Ramos (cell line): ENCODE data around the gene LINGO1.

Experiments
- in situ Hi-C: fragments of 300-500 bp; cut with MboI; formaldehyde crosslinking; loops from one replicate; pipeline ENCODE4 v1.14.3; 2022; ENCODE audit warnings: low sequenced_read_pairs; ENCODE audit not compliant: unreplicated experiment

The LINGO1 gene

DNA sequence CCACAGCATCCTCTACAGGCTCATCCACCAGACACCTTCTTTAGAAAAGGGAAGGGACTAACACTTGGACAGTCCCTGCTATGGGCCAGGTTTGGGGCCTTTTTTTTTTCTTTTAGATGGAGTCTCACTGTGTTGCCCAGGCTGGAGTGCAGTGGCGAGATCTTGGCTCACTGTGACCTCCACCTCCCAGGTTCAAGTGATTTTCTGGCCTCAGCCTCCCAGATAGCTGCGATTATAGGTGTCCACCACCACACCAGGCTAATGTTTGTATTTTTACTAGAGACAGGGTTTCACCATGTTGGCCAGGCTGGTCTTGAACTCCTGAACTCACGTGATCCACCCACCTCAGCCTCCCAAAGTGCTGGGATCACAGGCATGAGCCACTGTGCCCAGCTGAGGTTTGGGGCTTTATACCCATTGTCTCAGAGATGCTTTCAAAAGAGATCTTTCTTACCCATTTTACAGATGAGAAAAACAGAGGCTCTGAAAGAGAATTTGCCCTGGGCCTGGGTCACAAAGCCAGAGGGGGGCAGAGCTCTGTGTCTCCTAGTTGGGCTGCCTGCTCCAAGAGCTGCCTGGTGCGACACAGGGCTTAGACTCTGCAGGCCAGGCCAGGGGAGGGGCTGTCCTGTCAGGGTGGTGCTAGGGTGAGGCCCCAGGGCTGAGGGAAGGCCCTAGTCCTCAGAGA, 11.6 kb downstream of the LINGO1 start:
- in situ Hi-C loops: no loop called here

DNA sequence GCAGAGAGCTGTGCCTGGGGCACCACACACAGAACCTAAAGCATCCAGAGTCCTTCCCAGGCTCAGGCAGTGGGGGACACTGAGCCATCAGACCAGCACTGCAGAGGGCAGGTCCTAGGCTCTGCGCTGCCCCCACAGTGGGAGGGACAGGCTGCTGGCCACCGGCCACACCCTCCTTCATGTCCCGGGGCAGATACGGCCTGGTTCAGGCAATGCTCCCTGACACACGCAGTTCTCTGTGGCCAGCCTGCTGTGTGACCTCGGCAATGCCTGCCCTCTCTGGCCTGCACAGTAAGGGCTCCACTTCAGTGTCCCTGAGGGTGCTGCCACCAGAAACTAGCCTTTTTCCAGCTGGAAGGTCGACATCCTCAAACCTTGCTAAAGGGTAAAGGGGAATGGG, 12.4 kb downstream of the LINGO1 start:
- in situ Hi-C loops: no loop called here

DNA sequence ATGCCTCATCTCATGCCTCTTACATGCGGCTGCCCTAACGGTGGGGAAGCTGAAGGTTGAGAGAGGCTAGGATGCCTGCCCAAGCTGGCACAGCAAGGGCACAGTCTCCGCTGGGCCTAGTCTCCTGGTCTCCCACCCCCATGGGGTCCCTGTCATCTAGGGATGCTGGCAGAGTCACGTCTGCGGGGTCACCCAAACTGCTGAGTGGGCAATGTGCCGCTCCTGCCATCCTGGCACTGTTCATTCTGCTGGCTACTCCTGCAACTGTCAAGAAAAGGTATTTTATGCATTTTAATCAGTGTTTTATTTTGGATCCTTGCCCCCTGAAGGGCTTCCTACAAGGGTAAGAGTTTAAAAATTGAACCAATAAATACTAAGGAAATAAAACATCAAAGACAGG, 12.8 kb downstream of the LINGO1 start:
- in situ Hi-C loops: no loop called here

DNA sequence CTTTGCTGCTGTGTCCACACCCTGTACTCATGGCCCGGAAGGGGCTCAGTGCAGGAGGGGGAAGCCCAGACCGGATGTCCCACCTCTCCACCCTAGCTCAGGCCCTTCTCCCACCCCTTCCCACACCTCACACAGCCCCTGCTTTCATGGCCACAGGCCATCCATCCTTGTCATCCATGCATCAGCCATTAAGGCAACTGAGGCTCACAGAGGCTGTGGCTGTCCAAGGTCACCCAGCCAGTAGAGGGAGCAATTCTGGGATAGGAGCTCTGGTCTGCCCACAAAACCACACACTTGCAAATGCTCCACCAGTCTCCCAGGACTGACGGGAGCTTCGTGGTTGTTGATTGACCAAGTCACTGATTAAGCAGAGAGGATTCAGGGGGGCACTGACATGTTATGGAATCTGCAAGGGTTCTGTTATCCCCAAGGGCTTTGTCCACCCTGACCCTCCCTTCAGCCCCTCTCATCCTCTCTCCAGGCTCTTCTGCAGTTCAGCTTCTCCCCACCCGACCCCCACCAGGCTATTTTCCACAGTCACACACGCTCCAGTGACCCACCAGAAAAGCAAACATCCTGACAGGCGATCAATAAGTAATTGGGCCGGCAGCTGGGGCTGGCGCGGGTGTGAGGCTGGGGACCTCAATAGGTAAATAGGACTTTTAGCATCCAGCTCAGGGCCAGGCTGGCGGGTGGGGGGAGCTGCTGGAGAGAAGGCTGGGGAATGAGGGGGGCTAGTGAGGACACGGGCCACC, 15.1 kb downstream of the LINGO1 start:
- in situ Hi-C loops: no loop called here

DNA sequence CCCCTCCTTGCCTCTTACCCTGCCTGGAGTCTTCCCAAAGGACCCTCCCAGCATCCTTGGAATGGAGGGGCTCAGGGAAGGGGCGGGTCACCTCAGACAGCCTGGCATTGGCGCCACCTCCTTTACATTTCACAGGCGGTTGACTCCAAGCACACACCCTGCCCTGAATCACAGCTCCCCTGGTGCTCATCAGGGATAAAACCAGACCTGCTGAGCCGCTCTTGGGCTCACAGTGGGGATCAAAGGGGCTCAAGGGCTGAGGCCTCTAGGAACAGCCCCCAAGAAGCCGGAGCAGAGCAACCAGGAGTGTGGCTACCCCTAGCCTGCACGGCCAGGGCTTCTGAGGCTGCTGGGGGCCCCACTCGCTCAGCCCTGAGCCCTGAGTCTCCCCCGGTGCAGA, 16.6 kb downstream of the LINGO1 start:
- in situ Hi-C loops: no loop called here

GRCh38 chr15:77615472-77615871, 17.2 kb downstream of the LINGO1 start:
- in situ Hi-C loops: no loop called here

DNA sequence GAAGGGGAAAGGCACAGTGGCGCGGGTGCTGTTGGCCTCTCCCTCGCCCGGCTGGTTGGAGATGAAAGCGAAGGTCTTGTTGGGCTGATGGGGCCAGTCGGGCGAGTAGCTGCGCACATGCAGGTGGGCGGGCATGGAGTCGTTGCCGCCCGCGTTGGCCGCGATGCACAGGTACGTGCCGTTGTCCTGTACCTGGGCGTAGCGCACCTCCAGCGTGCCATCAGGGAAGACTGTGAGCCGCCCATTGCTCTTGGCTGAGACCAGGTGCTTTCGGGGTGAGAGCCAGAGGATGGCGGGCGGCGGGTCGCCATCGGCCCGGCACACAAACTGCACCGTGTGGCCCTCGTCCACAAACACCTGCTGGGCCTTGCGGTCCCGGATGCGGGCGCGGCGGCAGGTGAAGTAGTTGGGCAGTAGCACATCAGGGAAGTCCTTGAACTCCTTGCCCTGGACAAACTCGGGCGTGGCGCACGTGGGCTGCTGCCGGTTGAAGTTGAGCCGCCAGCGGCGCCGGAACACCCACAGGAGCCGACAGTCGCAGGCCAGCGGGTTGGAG, 18.4 kb downstream of the LINGO1 start:
- in situ Hi-C loops: no loop called here

GRCh38 chr15:77613814-77614213, 18.9 kb downstream of the LINGO1 start:
- in situ Hi-C loops: no loop called here

DNA sequence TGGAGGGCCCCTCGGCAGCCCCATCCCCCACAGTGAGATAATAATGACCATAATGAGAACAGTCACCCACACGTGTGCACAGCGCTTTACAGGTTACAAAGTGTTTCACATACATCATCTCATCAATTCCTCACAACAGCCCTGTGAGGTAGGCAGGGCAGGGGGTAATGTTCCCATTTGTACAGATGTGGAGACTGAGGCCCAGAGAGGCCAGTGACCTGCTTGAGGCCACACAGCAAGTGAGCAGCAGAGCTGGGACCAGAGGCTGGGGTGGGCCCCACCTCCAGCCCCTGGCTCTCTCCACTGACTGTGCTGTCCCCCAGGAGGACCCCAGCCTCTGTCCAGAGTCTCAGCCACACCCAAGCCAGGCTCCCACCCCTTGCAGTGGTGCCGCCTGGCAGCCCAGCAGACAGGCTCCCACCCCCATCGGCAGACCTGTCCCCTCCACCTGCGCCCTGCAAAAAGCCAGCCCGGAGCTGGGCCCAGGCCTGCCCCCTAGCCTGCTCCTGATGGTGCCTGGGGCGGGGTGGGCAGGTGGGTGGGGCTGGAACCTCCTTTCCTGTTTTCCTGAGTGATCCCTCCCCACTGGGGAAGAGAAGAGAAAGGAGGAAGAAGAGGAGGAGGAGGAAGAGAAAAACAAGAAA, 19.6 kb downstream of the LINGO1 start:
- in situ Hi-C loops: no loop called here

DNA sequence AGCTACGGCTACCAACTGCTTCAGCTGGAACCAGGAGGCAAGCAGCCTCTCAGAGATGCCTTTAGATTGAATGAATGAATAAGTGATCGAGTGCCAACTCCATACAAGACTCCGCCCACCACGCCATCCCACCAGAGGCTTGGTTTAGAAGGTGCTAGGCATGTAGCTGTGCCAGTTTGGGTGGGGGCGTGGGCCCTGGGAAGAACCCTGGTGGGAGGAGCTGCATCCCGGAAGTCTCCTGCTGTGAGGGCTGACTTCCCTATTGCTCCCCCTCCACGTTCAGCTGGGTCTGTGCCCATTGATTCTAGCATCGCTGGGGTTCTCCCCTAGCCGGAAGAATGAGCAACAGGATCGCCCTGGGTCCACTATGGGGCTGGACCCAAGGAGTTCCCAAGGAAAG, 20.9 kb downstream of the LINGO1 start:
- in situ Hi-C loops: no loop called here

DNA sequence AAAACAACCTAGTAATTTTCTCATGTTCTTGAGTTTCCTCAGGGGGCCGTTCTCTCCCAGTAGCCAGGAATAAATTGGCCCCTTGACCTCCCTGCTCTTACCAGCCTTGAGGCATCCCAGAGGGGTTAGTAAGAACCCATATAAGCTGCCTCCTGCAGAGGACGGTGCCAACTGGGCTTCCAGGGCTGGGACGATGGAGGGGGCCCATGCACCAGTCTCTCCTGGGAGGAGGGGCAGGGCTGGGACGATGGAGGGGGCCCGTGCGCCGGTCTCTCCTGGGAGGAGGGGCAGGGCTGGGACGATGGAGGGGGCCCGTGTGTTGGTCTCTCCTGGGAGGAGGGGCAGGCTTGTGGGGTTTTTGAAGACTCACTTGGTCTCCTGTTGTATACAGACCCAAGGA, 22.0 kb downstream of the LINGO1 start:
- in situ Hi-C loops: no loop called here

DNA sequence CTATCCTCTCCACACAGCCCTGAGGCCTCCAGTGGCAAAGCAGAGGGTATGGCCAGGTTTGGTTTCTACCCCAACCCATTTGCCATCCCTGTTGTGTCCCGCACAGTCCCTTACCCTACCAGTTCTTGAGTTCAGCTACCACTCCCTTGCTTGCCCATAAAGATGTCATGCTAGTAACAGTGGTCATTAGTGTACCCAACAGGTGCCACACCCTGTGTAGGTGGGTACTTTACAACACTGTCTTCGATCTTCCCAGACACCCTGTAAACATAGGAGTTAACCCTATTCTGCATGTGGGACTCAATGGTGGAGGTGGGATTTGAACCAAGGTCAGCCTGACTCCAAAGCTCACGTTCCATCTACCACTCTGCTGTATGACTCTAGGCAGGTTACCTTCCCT, 23.2 kb downstream of the LINGO1 start:
- in situ Hi-C loops: no loop called here

- in situ Hi-C loops: no loop called here
These were observed 23.9 kb downstream of the LINGO1 start for GRCh38 chr15:77608774-77609173.

- in situ Hi-C loops: no loop called here
These were observed 24.8 kb downstream of the LINGO1 start for GRCh38 chr15:77607894-77608261.

DNA sequence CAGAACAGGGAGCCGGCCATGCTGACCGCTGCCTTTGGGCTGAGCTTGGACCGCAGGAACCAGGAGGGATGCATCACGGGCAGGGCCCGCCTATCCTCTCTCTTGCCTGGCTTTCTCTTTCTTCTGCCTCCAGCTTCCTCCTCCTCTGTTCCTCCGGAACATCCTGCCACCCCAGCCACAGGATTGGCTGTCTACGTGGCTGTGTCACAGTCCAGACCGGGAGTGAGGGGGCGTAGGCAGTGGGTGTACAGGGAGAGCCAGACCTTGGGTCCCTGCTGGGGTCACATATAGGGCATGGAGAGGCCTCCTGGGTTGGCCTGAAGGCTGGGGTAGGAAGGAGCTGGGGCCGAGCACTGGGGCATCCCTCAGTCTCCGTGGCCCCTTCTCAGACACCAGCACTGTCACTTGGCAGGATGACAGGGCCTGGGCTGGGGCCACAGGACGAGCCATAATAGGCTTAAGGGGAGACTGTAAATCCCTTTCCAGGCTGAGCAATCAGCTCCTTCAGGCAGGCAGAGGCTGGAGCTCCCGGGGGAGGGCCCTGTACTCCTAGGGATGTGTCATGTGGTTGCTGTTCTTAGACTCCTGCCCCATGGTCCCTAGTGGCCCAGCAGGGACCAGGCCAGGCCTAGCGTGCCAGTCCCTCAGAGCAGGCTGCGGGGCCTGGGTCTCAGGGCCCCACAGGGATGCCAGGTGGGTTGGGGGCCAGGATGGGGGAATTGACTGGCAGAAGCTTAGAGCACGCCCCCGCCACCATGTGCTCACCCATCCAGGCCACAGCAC, 25.4 kb downstream of the LINGO1 start:
- in situ Hi-C loops: no loop called here

DNA sequence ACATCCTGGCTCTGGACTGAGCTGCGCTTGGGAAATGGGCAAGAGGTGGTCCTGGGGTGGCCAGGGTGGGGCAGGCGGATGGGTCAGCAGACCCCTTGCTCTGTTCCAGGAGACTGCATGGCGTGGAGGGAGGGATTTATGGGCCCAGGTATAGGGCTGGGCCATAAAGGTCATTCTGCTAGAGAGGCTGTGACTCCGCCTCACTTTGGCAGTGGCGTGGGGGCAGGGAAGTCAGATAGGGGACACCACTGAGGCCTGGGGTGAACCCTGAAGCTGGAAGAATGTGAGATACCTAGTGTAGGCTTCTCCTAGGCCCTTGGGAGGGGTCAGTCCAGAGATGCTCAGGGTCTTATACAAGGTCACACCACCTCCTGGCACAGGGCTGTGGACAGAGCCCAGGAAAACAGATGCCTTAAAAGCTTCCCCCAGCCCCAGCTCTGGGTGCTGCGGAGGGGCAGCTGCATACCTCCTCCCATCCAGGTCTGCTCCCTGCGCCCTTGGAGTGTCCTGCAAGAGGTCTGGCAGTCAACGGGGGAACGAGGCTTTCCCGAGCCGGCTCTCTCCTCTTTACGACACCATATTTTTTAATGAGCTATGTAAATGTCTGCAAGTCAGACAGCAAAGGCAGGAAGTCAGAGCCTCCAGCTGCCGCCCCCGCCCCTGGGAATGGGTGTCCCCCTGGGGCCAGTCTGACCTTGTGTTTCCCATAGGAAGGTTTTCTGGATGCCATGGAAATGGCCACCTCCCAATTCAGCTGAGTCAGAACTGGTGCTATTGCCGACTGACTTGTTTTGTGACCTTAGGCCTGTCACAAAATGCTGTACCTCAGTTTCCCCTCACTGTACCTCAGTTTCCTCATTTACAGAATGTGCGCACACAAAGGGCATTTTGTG, 26.3 kb downstream of the LINGO1 start:
- in situ Hi-C loops: no loop called here

- in situ Hi-C loops: no loop called here
These were observed 27.2 kb downstream of the LINGO1 start for GRCh38 chr15:77605547-77605946.

DNA sequence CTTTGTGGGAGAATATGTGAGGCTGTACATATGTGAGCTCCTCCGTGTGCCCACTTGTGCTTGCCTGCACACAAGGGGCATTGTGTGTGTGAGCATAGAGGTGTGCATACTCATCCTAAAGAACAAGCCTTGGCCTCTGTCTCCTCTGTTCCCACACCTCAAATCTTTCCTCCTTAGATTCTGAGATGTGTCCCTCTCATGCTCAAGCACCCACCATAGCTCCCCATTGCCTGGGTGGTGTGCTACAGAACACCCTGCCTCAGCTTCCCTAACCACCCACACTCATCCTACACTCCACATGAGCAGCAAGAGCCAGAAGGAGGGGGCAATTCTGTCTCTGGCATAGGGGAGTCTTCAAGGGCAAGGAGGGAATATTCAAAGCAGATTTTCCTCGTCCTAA, 27.7 kb downstream of the LINGO1 start:
- in situ Hi-C loops: no loop called here

DNA sequence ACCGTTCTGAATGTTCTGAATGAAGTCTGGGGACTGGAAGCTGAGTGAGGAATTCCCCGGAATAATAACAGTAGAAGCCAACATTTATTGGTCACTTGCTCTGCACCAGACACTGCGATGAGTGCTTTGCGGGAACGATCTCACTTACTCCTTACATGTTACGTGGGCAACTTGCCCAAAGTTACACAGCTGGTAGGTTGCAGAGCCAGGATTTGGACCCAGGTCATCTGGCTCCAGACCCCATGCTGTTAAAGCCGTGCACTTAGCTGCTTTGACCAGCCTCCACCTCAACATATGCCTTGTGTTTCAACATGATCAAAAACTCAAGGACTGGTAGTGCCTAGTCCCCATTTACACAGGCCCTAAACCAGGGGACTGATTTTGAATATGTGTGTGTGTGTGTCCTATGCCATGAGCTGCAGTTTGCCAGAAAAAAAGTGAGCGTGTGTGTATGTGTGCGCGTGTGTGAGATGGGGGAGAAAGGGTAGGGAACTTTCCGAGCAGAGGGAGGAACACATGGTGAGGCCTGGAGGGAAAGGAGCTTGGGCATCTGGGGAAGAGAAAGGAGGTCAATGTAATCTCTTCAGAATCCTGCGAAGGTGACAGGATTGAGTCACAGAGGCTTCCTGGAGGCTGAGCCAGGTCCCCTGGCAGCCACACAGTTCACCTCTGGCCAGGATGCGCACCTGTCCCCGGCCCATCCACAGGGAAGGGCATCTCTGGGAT, 28.9 kb downstream of the LINGO1 start:
- in situ Hi-C loops: no loop called here
